Activated CD4-positive, alpha-beta T cell treated with anti-CD3 and anti-CD28 coated beads for 4 hours (primary cell): Measurements from ENCODE around the gene NEUROD2.
"Not testable (repeated sequence)": the region's sequence is repeated elsewhere in the genome, so short reads cannot be mapped to it uniquely, and the experiment has no call there.

Experiments
- DNase-seq, 2 donors: peaks; one replicate each; pipeline ENCODE4 v3.0.0-alpha.2; 2020

Gene NEUROD2

GRCh38 chr17:39601758-39602532 is 5.8 kb downstream of the NEUROD2 start:
- DNase-seq = no peak

GRCh38 chr17:39600997-39601597 is 6.6 kb downstream of the NEUROD2 start:
- no peak for DNase-seq

GRCh38 chr17:39600288-39600996 is 7.3 kb downstream of the NEUROD2 start:
- DNase-seq = no peak

GRCh38 chr17:39599665-39600231 is 8.0 kb downstream of the NEUROD2 start:
- DNase-seq = no peak

- no peak for DNase-seq
These were observed 8.6 kb downstream of the NEUROD2 start for GRCh38 chr17:39599004-39599664.

- no peak for DNase-seq
These were observed 9.1 kb downstream of the NEUROD2 start for GRCh38 chr17:39598630-39599003.

DNA sequence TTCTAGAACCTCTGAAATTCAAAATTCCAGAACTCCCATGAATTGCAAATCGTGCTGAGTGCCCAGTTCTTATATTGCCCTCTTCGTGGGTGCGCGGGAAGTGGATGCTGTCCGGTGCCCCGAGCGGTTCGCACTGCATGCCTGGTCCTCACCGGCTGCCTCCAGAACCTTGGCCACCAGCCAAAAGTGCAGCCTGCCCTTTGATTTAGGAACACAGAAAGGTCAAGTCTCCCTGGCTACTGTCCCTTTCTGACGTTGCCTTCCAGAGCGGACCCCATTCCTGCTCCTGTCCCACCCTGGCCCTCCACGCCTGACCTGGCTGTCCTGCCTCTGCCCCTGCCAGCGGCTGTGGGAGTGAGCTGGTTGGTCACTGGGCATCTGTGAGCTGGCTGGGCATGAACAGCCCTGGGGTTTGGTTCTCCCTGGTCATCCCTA is 9.7 kb downstream of the NEUROD2 start:
- DNase-seq = no peak

DNA sequence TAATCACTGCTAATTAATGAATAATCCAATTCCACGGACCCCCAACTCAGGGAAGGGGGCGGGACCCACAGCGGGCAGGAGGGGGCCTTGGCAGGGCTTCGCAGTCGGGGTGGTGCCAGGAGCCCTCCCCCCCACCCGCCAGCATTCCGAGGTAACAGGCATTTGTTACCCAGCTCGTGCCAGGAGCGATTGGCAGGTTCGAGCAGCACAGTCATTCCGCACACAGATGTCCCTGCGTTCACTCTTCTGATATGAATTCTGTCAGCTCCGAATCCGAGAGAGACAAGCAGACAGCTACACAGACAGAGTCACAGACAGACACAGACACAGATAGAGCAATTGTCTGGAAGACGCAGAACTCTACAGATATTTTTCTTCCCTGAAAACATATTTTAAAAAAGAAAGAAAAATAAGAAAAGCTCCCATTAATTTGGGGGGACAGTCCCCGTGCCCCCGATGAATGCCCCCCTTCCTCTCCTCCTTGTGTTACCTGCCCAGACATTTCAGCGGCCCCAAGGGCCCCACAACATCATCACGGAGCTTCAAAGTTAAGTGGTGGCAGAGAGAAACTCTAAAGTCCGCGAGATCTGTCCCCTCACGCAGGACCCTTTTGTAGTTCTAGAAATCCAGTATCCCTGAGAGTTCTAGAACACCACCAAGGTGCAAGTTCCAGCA is 10.2 kb downstream of the NEUROD2 start:
- DNase-seq = no peak

DNA sequence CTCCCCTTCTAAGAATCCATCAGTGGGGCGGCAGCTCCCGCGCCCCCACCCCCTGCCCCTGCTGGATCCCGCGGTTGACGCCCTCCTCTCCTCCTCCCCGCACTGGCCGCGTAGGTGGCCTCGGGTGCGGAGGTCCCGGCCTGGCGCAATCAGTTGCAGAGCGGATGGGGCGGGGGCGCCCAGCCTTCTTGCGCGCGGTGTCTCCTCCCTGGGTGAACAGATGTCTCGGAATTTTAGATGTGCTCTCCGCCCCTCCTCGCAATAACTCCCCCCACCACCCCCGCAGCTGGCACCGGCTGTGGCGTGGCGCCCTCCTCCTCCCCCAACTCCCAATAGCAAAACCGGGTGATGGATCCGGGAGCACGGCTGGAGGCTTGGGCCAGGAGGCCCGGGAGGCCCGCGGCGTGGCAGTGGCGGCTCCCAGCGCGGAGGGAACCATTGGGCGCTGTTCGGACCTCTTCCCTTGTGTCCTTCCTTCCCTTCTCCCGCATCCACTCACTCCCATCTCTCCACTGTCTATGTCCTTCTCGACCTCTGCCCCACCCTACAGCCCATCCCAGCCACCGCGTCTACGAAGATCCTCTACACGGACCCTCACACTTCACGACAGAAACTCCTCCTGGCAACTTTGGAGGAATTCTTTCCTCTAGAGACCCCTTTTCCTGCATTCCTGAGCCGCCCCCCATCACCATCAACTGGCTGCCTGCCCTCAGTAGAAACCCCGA is 11.0 kb downstream of the NEUROD2 start:
- DNase-seq = no peak

DNA sequence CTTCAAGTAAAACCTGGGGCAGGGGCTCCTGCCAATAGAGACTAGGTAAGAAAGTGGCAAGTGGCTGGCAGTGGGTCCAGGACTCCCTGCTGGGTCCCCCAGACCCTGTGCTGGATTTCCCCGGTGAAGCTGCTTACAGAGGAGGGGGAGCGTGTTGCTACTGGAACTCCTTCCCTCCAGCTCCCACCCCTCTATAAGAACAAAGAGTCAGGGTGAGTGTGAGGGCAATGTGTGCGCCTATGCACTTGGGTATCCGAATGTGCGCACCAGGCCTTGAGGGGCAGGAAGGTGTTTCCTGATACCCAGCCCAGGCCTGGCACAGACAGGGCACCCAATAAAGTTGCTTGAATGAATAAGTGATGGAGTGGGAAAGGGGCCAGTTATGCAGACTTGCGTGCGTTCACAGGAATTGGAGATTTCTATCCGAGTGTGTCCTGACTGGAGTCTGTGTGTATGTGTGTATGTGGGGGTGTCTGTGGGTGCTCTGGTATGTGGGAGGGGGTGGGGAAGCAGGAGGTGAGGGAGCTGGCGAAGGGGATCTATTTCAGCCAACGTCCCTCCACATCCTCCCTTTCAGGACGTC is 11.7 kb downstream of the NEUROD2 start:
- no peak for DNase-seq

DNA sequence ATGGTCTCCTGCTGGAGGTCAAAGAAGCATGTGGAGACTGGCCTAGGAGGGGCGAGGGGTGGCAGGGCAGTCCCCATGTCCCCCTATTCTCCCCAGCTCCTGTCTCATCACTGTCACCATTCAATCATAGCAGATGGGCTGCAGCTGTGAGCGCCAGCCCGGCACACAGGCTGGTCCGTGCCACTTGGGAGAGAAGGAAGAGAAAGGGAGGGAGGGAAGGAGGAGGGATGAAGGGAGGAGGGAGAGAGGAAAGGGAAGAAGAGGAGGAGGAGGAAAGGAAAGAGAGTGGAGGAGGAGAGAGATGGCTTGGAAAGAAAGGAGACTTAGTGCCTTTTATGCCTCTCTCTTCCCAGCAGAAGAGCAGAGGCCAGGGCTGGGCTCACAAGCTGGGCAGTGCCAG is 12.4 kb downstream of the NEUROD2 start:
- DNase-seq = no peak

DNA sequence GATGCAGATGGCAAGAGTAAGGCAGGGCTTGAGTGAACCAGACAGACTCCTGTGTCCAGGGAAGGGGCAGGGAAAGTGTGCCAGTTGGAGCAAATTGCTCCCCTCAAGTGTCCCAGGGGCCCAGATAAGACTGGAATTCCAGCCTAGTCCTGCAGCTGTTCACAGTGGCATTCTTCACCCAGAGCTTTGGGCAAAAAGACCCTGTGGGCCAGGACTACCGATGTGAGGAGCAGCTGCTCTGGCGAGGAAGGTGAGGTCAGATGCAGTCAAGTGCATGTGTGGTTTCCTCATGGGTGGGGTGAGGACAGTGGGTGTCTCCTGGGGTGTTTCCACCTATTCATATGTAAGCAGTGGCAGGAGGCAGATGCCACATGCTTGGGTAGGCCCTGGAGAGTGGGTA is 14.3 kb downstream of the NEUROD2 start:
- DNase-seq = no peak

GRCh38 chr17:39591958-39592954 is 15.5 kb downstream of the NEUROD2 start:
- peak in 1 of 2 donors; percentile 43 for DNase-seq

DNA sequence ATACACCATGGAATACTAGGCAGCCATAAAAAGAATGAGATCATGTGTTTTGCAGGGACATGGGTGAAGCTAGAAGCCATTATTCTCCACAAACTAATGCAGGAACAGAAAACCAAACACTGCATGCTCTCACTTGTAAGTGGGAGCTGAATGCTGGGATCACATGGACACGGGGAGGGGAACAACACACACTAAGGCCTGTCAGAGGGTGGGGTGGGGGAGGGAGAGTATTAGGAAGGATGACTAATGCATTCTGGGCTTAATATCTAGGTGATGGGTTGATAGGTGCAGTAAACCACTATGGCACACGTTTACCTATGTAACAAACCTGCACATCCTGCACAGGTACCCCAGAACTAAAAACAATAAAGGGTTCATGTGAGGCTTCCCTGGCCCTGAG is 17.5 kb downstream of the NEUROD2 start:
- not testable (repeated sequence) for DNase-seq

GRCh38 chr17:39582658-39583057 is 25.1 kb downstream of the NEUROD2 start:
- no peak for DNase-seq

DNA sequence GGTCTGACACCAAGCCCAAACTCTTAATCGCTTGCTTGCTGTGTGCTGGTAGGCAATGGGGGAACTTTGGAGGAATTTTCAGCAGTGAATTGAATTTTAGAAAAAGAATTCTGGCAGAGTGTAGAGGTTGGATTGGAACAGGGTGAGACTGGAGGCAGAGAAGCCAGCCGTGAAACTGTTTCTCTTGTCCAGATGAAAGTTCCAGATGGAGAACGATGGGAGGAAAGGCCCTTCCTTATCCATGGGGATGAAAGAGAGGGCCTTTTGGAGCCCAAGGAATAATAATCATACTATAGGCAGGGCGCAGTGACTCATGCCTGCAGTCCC is 26.0 kb downstream of the NEUROD2 start:
- DNase-seq = no peak

GRCh38 chr17:39581071-39581758 is 26.5 kb downstream of the NEUROD2 start:
- no peak for DNase-seq

GRCh38 chr17:39580082-39580468 is 27.6 kb downstream of the NEUROD2 start:
- no peak for DNase-seq

- no peak for DNase-seq
These were observed 28.2 kb downstream of the NEUROD2 start for GRCh38 chr17:39579318-39580081.
